Activated CD8-positive, alpha-beta T cell treated with anti-CD3 and anti-CD28 coated beads for 36 hours (primary cell): ENCODE data around the gene PCSK1N. TPM values are rescaled to one million over a fixed set of nuclear protein-coding genes. Genes with fewer than 3 reads are reported as not detected.
A peak's percentile ranks its signal among the peaks of the same experiment; 100 is the strongest.
"Not testable (repeated sequence)": the region's sequence is repeated elsewhere in the genome, so short reads cannot be mapped to it uniquely, and the experiment has no call there.

Experiments used
- ATAC-seq: fragments of 200-7000 bp; cut with Tn5 transposase; one replicate; pipeline ENCODE4 v1.10.0; 2021; ENCODE audit warnings: mild to moderate bottlenecking, moderate library complexity
- CTCF ChIA-PET: fragments of 350-600 bp; sonication (Branson Sonifier 250); formaldehyde crosslinking; loops from one replicate; lab custom pipeline; 2021; ENCODE audit warnings: antibody characterized with exemption; lab: Charles Lee
- POLR2A ChIA-PET: fragments of 350-600 bp; sonication (Branson Sonifier 250); formaldehyde crosslinking; loops from one replicate; lab custom pipeline; 2021; ENCODE audit warnings: antibody characterized with exemption; lab: Charles Lee
- DNase-seq: peaks from one replicate; pipeline ENCODE4 v3.0.0-alpha.2; 2020
- H3K27ac Mint-ChIP-seq: one replicate; pipeline ENCODE4 v1.8.0; 2021; ENCODE audit warnings: mild to moderate bottlenecking, mixed read lengths
- H3K27me3 Mint-ChIP-seq: one replicate; pipeline ENCODE4 v1.8.0; 2021; ENCODE audit warnings: mixed read lengths
- H3K36me3 Mint-ChIP-seq: one replicate; pipeline ENCODE4 v1.8.0; 2021; ENCODE audit warnings: low read depth, mixed read lengths
- H3K4me1 Mint-ChIP-seq: one replicate; pipeline ENCODE4 v1.8.0; 2021; ENCODE audit warnings: low read depth, mixed read lengths
- H3K4me3 Mint-ChIP-seq: one replicate; pipeline ENCODE4 v1.8.0; 2021; ENCODE audit warnings: mild to moderate bottlenecking, moderate library complexity, mixed read lengths
- H3K9me3 Mint-ChIP-seq: one replicate; pipeline ENCODE4 v1.8.0; 2021; ENCODE audit warnings: mixed read lengths
- CTCF ChIP-seq: fragments of 200-600 bp; IDR thresholded peaks from one replicate; pipeline ENCODE4 v1.8.0; 2022; ENCODE audit warnings: antibody characterized with exemption, mild to moderate bottlenecking
- intact Hi-C: fragments of 100-400 bp; cut with micrococcal nuclease; formaldehyde crosslinking; loops from one replicate; pipeline ENCODE4 v1.10.0; 2022
- total RNA-seq, 2 experiments: library from RNA; stranded (reverse); gene quantifications; one replicate each; pipeline ENCODE4 v1.2.3, GENCODE V29; 2021

The PCSK1N gene
- 1 to 10 TPM; 1.1 to 1.4 TPM for total RNA-seq

DNA sequence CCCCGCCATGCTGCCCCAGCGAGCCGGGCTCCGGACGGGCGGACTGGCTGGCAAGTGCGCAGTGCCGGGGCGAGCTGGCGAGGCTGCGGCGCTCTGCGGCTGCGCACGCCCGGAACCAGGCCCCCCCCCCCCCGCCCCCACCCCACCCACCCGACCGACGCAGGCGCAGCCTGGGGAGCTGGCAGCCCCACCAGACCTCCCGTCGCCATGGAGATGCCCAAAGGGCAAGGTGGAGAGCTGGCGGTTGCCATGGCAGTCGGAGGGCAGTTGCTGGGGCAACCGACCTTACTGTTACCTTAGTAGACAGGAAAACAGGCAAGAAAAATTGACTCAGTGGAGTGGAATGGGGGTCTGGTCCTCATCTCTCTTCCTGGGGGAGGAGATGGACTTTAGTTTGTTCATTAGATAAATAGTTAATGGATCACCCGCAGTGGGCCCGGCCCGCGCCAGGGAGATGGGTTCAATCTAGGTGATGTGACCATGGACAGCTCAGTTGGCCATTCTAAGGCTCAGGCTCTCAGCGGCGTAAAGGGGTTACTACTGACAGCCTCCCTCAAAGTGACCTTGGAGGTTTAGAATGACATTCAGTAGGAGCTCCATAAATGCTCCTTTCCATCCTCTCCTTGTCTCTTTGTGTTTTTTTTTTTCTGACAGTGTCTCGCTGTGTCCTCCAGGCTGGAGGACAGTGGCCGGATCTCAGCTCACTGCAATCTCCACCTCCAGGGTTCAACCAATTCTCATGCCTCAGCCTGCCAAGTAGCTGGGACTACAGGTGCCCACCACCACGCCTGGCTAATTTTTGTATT lies at the start of gene PCSK1N:
TSS of gene PCSK1N (minus strand) at position 87 of the 806 bp plus-strand sequence. CDS start at position 9, 78 bp downstream.
- CTCF ChIA-PET = interaction anchor here (0.8 kb wide), 1 partner anchor 187 kb away, joined by 3 read pairs; no protein-coding TSS in a partner anchor
- peaks cover 12% of the 10 kb centered on the region for H3K4me1 Mint-ChIP-seq
- peak; percentile 50 for ATAC-seq
- H3K36me3 Mint-ChIP-seq = no peaks in the 10 kb centered on the region
- peaks cover 30% of the 10 kb centered on the region for H3K27me3 Mint-ChIP-seq
- DNase-seq = peak; percentile 36
- no peak for TF ChIP-seq CTCF
- H3K27ac Mint-ChIP-seq = no peak within 1 kb of the TSS
- intact Hi-C loops = no loop called here
- H3K4me3 Mint-ChIP-seq = peak within 1 kb of the TSS; percentile 77
- no peaks in the 10 kb centered on the region for H3K9me3 Mint-ChIP-seq
- POLR2A ChIA-PET = no interaction called here

DNA sequence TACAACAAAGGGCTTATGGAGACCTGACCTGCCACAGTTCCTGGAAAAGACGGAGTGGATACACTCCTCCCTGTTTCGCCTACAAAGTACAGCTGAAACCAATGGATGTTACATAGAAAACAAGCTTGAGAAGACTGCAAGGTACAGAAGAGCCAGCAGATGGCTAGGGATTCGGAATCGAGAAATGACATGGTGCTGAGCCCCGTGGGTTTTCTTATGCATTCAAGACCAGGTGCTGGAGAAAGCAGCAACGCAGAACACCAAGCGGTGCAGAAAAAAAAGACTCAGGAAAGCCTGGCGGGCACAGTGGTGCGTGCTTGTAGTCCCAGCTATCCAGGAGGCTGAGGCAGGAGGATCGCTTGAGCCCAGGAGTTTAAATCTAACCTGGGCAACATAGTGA lies 48.3 kb upstream of the PCSK1N start:
- no peaks in the 10 kb centered on the region for H3K9me3 Mint-ChIP-seq
- no peak overlapping the region for H3K27ac Mint-ChIP-seq
- no peaks in the 10 kb centered on the region for H3K36me3 Mint-ChIP-seq
- DNase-seq (no peak), ATAC-seq (no peak)
- no peaks in the 10 kb centered on the region for H3K4me1 Mint-ChIP-seq
- POLR2A ChIA-PET = no interaction called here
- no peak overlapping the region for H3K4me3 Mint-ChIP-seq
- no peak for TF ChIP-seq CTCF
- intact Hi-C loops = no loop called here
- CTCF ChIA-PET = no interaction called here
- no peaks in the 10 kb centered on the region for H3K27me3 Mint-ChIP-seq

DNA sequence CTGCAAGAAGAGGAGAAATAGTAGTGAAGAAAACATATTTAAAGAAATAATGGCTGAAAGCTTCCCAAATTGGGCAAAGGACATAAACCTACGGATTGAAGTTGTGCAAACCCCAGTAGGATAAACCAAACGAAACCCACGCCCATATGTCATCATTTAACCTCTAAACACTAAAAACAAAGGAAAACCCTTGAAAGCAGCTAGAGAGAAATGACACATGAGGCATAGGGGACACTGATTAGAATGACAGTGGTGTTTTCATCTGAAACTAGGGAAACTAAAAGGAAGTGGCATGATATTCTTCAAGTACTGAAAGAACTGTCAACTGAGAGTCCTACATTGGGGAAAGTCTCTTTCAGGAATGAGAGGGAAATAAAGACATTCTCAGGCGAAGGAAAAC lies 41.5 kb upstream of the PCSK1N start:
- ATAC-seq, intact Hi-C loops, H3K9me3 Mint-ChIP-seq, H3K4me3 Mint-ChIP-seq, H3K27me3 Mint-ChIP-seq, DNase-seq, POLR2A ChIA-PET, H3K27ac Mint-ChIP-seq, CTCF ChIA-PET, H3K36me3 Mint-ChIP-seq, H3K4me1 Mint-ChIP-seq: not testable (repeated sequence)

DNA sequence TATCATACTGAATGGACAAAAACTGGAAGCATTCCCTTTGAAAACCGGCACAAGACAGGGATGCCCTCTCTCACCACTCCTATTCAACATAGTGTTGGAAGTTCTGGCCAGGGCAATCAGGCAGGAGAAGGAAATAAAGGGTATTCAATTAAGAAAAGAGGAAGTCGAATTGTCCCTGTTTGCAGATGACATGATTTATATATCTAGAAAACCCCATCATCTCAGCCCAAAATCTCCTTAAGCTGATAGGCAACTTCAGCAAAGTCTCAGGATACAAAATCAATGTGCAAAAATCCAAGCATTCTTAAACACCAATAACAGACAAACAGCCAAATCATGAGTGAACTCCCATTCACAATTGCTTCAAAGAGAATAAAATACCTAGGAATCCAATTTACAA lies 36.6 kb upstream of the PCSK1N start:
- POLR2A ChIA-PET, H3K9me3 Mint-ChIP-seq, H3K4me1 Mint-ChIP-seq, DNase-seq, H3K36me3 Mint-ChIP-seq, ATAC-seq, CTCF ChIA-PET, intact Hi-C loops, H3K4me3 Mint-ChIP-seq, H3K27ac Mint-ChIP-seq, H3K27me3 Mint-ChIP-seq: not testable (repeated sequence)

DNA sequence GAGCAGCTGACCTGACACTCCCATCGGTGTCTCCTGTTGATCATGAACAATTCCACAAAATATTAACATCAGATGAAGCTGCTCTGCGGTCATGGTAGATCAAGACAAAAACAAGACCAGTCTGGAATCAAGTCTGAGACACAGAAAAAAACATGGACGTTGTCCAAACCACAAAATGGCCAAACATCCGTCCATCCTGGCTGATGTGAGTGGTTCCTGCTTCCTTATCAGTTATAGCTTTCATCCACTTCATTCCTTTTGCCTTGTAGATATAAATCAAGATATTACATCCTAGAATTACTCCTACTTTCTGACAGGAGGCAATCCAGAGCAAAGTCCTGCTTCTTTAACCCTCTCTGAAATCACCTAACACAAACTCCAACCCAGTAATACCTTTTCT lies 28.8 kb upstream of the PCSK1N start:
- H3K27ac Mint-ChIP-seq = no peak overlapping the region
- no peak overlapping the region for H3K4me3 Mint-ChIP-seq
- ChIA-PET CTCF (no interaction called here), POLR2A (interaction anchor here (0.9 kb wide), 1 partner anchor 30 kb away, joined by 3 read pairs; no protein-coding TSS in a partner anchor)
- no peaks in the 10 kb centered on the region for H3K4me1 Mint-ChIP-seq
- H3K9me3 Mint-ChIP-seq = no peaks in the 10 kb centered on the region
- DNase-seq = no peak
- no peaks in the 10 kb centered on the region for H3K36me3 Mint-ChIP-seq
- no peak for ATAC-seq
- no peaks in the 10 kb centered on the region for H3K27me3 Mint-ChIP-seq
- no peak for TF ChIP-seq CTCF
- intact Hi-C loops = no loop called here

- intact Hi-C loops = no loop called here
- no peak for TF ChIP-seq CTCF
- H3K36me3 Mint-ChIP-seq = no peaks in the 10 kb centered on the region
- DNase-seq (peak; percentile 22), ATAC-seq (no peak)
- CTCF ChIA-PET = no interaction called here
- H3K27ac Mint-ChIP-seq = no peak overlapping the region
- no peak overlapping the region for H3K4me3 Mint-ChIP-seq
- H3K9me3 Mint-ChIP-seq = no peaks in the 10 kb centered on the region
- H3K27me3 Mint-ChIP-seq = peaks cover 5% of the 10 kb centered on the region
- POLR2A ChIA-PET = no interaction called here
- peaks cover 3% of the 10 kb centered on the region for H3K4me1 Mint-ChIP-seq
Observed at GRCh38 chrX:48854898-48855297, 19.5 kb upstream of the PCSK1N start.

DNA sequence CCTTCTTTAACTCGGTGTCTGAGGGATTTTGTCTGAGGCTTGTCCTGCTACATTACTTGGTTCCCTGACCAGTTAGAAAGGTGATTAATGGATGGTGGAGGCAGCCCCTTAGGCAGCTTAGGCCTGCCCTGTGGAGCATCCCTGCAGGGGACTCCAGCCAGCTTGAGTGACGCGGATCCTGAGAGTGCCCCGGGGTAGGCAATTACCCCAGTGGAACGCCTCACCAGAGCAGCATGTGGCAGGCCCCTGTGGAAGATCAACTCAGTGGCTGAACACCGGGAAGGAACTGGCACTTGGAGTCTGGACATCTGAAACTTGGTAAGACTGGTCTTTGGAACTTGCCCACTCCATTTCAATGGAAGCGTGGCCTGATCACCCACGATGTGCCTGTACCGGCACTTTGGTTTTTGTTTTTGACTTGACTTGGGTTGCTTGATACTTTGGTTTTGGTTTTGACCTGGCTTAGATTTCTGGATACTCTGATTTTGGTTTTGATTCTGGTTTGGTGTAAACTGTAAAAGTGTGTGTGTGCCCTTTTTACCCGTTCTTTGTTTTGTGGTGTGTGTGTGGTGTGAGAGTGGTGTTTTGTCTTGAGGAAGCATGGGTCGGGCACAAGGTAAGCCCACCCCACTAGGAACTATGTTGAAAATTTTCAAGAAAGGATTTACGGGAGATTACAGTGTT lies 18.9 kb upstream of the PCSK1N start:
- CTCF ChIA-PET, ATAC-seq, H3K27ac Mint-ChIP-seq, DNase-seq, H3K9me3 Mint-ChIP-seq, intact Hi-C loops, H3K27me3 Mint-ChIP-seq, H3K36me3 Mint-ChIP-seq, H3K4me3 Mint-ChIP-seq, H3K4me1 Mint-ChIP-seq, POLR2A ChIA-PET: not testable (repeated sequence)

DNA sequence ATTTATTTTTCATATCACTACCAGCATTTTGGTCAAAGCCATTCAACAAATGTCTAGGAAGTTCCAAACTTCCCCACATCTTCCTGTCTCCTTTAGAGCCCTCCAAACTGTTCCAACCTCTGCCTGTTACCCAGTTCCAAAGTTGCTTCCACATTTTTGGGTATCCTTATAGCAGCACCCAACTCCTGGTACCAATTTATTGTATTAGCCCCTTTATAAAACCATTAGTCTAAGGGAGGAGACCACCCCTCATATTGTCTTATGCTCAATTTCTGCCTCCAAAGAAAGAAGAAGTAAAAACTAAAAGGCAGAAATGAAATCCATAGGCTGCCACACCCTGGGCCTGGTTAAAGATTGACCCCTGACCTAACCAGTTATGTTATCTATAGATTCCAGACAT lies 18.1 kb upstream of the PCSK1N start:
- POLR2A ChIA-PET, H3K36me3 Mint-ChIP-seq, H3K9me3 Mint-ChIP-seq, intact Hi-C loops, ATAC-seq, H3K4me1 Mint-ChIP-seq, H3K27me3 Mint-ChIP-seq, DNase-seq, H3K4me3 Mint-ChIP-seq, CTCF ChIA-PET, H3K27ac Mint-ChIP-seq: not testable (repeated sequence)
